Kasumi-1 (cell line): ENCODE data around the gene CHRD.
"Not testable (repeated sequence)": the region's sequence is repeated elsewhere in the genome, so short reads cannot be mapped to it uniquely, and the experiment has no call there.

Experiments
- DNase-seq, 2 experiments: peaks; one replicate each; lab custom pipeline; 2025; lab: John Stamatoyannopoulos, UW

The CHRD gene

GRCh38 chr3:184379358-184380184, at the start of gene CHRD:
Gene CHRD, plus strand, starts transcription at chr3:184380054. Its CDS starts 265 bp downstream, at chr3:184380319.
- DNase-seq, result no peak

GRCh38 chr3:184332370-184333090, 47.3 kb upstream of the CHRD start:
- no peak for DNase-seq

- DNase-seq, result no peak
These were observed 46.7 kb upstream of the CHRD start for GRCh38 chr3:184333190-184333589.

- no peak for DNase-seq
These were observed 46.2 kb upstream of the CHRD start for GRCh38 chr3:184333700-184334099.

GRCh38 chr3:184334470-184335158, 45.2 kb upstream of the CHRD start:
- DNase-seq, result no peak

GRCh38 chr3:184335291-184335660, 44.6 kb upstream of the CHRD start:
- no peak for DNase-seq

GRCh38 chr3:184335661-184336546, 44.0 kb upstream of the CHRD start:
- peak; percentile 45 to 48 for DNase-seq

GRCh38 chr3:184336547-184337398, 43.1 kb upstream of the CHRD start:
- peak; percentile 11 to 34 for DNase-seq

- no peak for DNase-seq
These were observed 42.5 kb upstream of the CHRD start, which contains the start of gene FAM131A for GRCh38 chr3:184337399-184337714. Gene FAM131A, plus strand, starts transcription at chr3:184337600. Its CDS starts 31 bp downstream, at chr3:184337631.

- DNase-seq, result no peak
These were observed 41.9 kb upstream of the CHRD start for GRCh38 chr3:184337981-184338380.

- no peak for DNase-seq
These were observed 41.3 kb upstream of the CHRD start for GRCh38 chr3:184338511-184338945.

GRCh38 chr3:184339001-184339400, 40.9 kb upstream of the CHRD start:
- DNase-seq, result no peak

- not testable (repeated sequence) for DNase-seq
These were observed 40.3 kb upstream of the CHRD start for GRCh38 chr3:184339451-184340135.

GRCh38 chr3:184341925-184342324, 37.9 kb upstream of the CHRD start:
- no peak for DNase-seq

- no peak for DNase-seq
These were observed 36.5 kb upstream of the CHRD start for GRCh38 chr3:184343200-184343876.

- no peak for DNase-seq
These were observed 35.1 kb upstream of the CHRD start for GRCh38 chr3:184344579-184345316.

GRCh38 chr3:184345317-184346144, 34.3 kb upstream of the CHRD start:
- peak; percentile 85 to 88 for DNase-seq
